ENCODE measurements around the gene MRPL52. TPM values are rescaled to one million over a fixed set of nuclear protein-coding genes. Genes with fewer than 3 reads are reported as not detected.

MRPL52 gene
- total and polyA plus RNA-seq, 10 of the 15 experiments (the other 5 are each of a cell fraction or from before 2014, with no cell fraction given) = 51.7 to 541 (median 142) TPM

DNA sequence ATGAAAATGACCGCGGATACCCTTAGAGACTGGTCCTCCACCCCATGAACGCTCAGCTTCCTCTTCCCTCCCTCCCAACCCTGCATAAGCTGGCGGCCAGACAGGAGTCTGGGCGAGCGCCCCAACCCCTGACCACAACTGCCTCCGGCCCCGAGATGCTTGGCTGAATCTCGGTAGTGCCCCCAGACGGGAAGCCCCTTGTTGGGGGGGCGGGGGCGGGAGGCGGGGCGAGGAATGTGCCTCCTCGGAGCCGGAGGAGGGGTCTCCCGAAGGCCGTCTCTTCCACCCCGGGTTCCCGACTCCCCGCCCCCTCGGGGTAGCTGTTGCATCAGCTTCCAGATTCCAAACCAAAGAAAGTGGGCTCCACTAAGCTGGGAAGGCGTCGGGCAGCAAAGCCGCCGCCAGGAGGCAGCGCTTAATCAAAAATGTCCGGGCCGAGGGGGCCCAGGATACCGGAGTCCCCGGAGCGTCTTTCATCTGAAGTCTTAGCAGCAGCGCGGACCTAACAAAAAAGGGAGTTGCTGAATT is 7.1 kb upstream of the MRPL52 start (continued):
- TF ChIP-seq, protein P1, sequence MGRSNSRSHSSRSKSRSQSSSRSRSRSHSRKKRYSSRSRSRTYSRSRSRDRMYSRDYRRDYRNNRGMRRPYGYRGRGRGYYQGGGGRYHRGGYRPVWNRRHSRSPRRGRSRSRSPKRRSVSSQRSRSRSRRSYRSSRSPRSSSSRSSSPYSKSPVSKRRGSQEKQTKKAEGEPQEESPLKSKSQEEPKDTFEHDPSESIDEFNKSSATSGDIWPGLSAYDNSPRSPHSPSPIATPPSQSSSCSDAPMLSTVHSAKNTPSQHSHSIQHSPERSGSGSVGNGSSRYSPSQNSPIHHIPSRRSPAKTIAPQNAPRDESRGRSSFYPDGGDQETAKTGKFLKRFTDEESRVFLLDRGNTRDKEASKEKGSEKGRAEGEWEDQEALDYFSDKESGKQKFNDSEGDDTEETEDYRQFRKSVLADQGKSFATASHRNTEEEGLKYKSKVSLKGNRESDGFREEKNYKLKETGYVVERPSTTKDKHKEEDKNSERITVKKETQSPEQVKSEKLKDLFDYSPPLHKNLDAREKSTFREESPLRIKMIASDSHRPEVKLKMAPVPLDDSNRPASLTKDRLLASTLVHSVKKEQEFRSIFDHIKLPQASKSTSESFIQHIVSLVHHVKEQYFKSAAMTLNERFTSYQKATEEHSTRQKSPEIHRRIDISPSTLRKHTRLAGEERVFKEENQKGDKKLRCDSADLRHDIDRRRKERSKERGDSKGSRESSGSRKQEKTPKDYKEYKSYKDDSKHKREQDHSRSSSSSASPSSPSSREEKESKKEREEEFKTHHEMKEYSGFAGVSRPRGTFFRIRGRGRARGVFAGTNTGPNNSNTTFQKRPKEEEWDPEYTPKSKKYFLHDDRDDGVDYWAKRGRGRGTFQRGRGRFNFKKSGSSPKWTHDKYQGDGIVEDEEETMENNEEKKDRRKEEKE (IDR thresholded peaks at IDR 0.05) = no peak
- TF ChIP-seq SREBF1 (IDR thresholded peaks at IDR 0.05; ENCODE audit: low read length) (no peak), MTA3 (IDR thresholded peaks at IDR 0.05; ENCODE audit: borderline replicate concordance, low read length) (no peak), ATF7 (IDR thresholded peaks at IDR 0.05; ENCODE audit: low read depth) (no peak), SUZ12 (IDR thresholded peaks at IDR 0.05; ENCODE audit: unreplicated experiment) (no peak), POLR2A (IDR thresholded peaks at IDR 0.05; ENCODE audit: low read depth, low read length) (no peak; the same call in 1 of the 2 replicates), CBX5 (IDR thresholded peaks at IDR 0.05; ENCODE audit: low read depth) (peak; percentile 70; the same call in 1 of the 2 replicates), RAD21 (IDR thresholded peaks at IDR 0.05; ENCODE audit: insufficient read depth, low read depth, low read length) (peak; percentile 86), TAF1 (IDR thresholded peaks at IDR 0.05; ENCODE audit: borderline replicate concordance, low read depth, low read length) (no peak), HDGF (IDR thresholded peaks at IDR 0.05) (no peak), ZSCAN29 (IDR thresholded peaks at IDR 0.05) (no peak), CHD4 (IDR thresholded peaks at IDR 0.05) (no peak), WRNIP1 (IDR thresholded peaks at IDR 0.05; ENCODE audit: borderline replicate concordance, low read depth, low read length) (no peak), EZH2 (IDR thresholded peaks at IDR 0.05; ENCODE audit: borderline replicate concordance, control insufficient read depth, low read depth, low read length) (no peak), NR2C1 (IDR thresholded peaks at IDR 0.05) (no peak), GATAD2B (conservative IDR thresholded peaks at IDR 0.05; ENCODE audit: low read depth) (peak; percentile 11; the same call in 1 of the 2 replicates), IRF4 (IDR thresholded peaks at IDR 0.05; ENCODE audit: low read depth, low read length) (no peak), SMAD5 (IDR thresholded peaks at IDR 0.05; ENCODE audit: low read depth) (no peak), ZNF622 (IDR thresholded peaks at IDR 0.05) (no peak)
- TF ChIP-seq, protein P2, sequence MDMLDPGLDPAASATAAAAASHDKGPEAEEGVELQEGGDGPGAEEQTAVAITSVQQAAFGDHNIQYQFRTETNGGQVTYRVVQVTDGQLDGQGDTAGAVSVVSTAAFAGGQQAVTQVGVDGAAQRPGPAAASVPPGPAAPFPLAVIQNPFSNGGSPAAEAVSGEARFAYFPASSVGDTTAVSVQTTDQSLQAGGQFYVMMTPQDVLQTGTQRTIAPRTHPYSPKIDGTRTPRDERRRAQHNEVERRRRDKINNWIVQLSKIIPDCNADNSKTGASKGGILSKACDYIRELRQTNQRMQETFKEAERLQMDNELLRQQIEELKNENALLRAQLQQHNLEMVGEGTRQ (IDR thresholded peaks at IDR 0.05; ENCODE audit: borderline replicate concordance, low read depth, low read length) = no peak
- TF ChIP-seq, protein P3, sequence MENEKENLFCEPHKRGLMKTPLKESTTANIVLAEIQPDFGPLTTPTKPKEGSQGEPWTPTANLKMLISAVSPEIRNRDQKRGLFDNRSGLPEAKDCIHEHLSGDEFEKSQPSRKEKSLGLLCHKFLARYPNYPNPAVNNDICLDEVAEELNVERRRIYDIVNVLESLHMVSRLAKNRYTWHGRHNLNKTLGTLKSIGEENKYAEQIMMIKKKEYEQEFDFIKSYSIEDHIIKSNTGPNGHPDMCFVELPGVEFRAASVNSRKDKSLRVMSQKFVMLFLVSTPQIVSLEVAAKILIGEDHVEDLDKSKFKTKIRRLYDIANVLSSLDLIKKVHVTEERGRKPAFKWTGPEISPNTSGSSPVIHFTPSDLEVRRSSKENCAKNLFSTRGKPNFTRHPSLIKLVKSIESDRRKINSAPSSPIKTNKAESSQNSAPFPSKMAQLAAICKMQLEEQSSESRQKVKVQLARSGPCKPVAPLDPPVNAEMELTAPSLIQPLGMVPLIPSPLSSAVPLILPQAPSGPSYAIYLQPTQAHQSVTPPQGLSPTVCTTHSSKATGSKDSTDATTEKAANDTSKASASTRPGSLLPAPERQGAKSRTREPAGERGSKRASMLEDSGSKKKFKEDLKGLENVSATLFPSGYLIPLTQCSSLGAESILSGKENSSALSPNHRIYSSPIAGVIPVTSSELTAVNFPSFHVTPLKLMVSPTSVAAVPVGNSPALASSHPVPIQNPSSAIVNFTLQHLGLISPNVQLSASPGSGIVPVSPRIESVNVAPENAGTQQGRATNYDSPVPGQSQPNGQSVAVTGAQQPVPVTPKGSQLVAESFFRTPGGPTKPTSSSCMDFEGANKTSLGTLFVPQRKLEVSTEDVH (IDR thresholded peaks at IDR 0.05; ENCODE audit: low read depth, partially characterized antibody) = no peak
- TF ChIP-seq, protein P4, sequence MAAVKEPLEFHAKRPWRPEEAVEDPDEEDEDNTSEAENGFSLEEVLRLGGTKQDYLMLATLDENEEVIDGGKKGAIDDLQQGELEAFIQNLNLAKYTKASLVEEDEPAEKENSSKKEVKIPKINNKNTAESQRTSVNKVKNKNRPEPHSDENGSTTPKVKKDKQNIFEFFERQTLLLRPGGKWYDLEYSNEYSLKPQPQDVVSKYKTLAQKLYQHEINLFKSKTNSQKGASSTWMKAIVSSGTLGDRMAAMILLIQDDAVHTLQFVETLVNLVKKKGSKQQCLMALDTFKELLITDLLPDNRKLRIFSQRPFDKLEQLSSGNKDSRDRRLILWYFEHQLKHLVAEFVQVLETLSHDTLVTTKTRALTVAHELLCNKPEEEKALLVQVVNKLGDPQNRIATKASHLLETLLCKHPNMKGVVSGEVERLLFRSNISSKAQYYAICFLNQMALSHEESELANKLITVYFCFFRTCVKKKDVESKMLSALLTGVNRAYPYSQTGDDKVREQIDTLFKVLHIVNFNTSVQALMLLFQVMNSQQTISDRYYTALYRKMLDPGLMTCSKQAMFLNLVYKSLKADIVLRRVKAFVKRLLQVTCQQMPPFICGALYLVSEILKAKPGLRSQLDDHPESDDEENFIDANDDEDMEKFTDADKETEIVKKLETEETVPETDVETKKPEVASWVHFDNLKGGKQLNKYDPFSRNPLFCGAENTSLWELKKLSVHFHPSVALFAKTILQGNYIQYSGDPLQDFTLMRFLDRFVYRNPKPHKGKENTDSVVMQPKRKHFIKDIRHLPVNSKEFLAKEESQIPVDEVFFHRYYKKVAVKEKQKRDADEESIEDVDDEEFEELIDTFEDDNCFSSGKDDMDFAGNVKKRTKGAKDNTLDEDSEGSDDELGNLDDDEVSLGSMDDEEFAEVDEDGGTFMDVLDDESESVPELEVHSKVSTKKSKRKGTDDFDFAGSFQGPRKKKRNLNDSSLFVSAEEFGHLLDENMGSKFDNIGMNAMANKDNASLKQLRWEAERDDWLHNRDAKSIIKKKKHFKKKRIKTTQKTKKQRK (IDR thresholded peaks at IDR 0.05; ENCODE audit: low read depth, low read length) = no peak
